Stimulated activated CD8-positive, alpha-beta memory T cell treated with anti-CD3 and anti-CD28 coated beads, Interleukin-12 subunit alpha, Interleukin-12 subunit beta, amount 100 ng/mL, for 4 hours (primary cell): Measurements from ENCODE around the gene PRRG4.
"Not testable (repeated sequence)": the region's sequence is repeated elsewhere in the genome, so short reads cannot be mapped to it uniquely, and the experiment has no call there.

Source experiments
- DNase-seq: peaks from one replicate; pipeline ENCODE4 v3.0.0-alpha.2; 2020; ENCODE audit warnings: low read depth

Gene PRRG4

GRCh38 chr11:32885556-32885955 is 55.8 kb downstream of the PRRG4 start:
- DNase-seq, result no peak

DNA sequence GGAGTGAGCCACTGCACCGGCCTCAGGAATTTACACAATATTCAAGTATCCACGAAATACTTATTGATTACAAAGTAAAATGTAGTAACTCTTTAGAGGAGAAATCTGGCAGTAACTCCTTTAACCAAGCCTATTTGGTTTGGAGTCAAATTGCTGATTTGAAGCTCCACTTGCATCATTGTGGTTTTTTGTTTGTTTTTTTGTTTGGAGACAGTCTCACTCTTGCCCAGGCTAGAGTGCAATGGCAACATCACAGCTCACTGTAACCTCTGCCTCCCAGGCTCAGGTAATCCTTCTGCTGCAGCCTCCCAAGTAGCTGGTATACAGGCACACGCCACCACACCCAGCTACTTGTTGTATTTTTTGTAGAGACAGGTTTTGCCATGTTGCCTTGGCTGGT is 56.5 kb downstream of the PRRG4 start:
- DNase-seq, result no peak

DNA sequence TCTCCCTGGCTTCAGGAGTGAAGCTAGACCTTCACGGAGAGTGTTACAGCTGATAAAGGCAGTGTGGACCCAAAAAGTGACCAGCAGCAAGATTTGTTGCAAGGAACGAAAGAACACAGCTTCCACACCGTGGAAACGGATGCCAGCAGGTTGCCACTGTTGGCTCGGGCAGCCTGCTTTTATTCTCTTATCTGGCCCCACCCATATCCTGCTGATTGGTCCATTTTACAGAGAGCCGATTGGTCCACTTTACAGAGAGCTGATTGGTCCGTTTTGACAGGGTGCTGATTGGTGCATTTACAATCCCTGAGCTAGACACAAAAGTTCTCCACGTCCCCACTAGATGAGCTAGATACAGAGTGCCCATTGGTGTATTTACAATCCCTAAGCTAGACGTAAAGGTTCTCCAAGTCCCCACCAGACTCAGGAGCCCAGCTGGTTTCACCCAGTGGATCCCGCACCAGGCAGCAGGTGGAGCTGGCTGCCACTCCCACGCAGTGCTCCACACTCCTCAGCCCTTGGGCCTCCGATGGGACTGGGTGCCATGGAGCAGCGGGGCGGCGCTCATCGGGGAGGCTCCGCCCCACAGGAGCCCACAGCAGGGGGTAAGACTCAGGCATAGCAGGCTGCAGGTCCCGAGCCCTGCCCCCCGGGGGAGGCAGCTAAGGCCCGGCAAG is 58.1 kb downstream of the PRRG4 start:
- not testable (repeated sequence) for DNase-seq

- DNase-seq, result not testable (repeated sequence)
These were observed 58.6 kb downstream of the PRRG4 start for GRCh38 chr11:32888384-32888710.

DNA sequence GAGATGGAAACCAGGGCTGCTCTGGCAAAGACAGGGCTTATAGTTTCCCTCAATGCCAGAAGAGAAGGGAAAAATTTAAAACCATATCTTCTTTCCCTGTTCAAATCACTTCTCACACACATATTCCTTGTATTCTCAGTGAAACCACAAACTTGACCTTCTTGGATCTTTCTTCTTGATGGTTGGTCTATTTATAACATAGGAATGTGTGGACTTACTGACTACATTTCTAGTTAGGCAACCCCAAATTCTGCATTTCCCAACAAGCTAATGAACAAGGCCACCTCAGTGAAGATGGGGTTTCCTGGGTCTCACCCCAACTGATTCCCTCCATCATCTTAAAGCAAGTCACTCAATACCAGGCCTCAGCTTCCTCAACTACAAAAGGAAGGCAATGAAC is 59.1 kb downstream of the PRRG4 start:
- no peak for DNase-seq

GRCh38 chr11:32890843-32891656 is 61.3 kb downstream of the PRRG4 start:
- DNase-seq, result no peak

DNA sequence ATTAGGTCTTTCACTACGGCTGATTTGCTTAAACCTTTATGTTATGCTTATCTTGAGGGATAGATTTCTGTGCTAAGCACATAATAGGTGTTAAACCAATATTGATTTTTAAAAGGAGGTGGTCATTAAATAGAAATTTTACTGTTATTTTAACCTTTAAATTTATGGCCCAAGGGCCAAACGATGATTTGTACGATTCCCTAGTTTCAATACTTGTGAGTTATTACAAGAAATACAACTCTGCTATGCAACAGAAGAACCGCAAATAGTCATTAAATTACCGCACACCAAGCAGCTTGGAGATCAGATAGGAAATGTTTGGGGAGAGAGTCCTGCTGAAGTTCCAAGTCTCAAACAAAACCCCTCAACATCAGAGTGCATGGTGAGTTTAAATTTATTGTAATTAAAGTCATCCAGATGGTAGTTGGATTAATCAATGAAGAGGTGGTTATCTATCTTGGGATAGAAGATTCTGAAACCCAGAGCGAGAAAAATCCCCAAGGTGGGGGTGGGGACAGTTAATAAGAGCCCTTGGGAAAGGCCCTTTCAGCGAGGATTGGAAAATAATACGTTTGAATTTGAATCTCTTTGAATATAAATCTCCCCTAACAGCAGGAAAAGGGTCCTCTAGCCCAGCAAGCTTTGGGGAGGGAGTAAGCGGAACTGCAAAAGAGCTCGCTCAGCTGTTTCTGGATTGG is 62.1 kb downstream of the PRRG4 start:
- DNase-seq, result no peak

DNA sequence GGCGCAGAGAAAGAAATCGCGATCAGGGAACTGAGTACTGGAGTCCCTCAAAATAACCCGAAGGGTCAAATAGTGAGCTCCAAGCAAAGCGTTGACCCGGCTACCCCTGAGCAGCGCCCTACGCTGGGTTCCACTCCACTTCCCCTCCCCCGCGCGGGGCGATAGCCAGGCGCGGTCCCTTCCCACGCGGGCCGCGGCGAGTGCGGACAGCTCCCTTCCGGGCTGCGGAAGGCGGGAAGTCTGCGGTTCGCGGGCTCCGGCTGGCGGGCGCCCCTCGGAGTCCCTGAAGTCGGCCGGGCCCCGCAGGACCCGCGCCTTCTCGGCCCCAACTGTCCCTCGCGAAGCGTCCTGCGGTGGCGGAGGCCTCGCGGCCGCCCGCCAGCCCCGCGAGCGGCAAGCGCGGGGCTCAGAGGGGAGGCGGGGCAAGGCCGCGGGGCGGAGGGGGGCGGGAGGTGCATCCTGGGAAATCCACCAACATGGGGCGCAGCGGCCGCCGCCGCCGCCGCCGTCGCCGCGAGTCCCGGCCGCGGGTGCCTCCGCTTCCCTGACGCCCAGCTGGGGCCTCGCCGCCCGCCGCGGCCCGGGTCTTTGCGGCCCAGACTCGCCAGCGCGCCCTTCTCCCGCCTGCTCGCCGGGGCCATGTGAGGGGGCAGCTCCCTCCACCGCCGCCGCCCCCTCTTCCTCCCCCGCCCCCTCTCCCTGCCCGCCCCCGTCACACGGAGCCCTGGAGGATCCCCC is 62.8 kb downstream of the PRRG4 start, which contains the start of gene QSER1:
Gene QSER1, plus strand, starts transcription at position 457 of the 738 bp plus-strand sequence. CDS start 315 bp downstream, outside the sequence.
- peak; percentile 59 for DNase-seq

DNA sequence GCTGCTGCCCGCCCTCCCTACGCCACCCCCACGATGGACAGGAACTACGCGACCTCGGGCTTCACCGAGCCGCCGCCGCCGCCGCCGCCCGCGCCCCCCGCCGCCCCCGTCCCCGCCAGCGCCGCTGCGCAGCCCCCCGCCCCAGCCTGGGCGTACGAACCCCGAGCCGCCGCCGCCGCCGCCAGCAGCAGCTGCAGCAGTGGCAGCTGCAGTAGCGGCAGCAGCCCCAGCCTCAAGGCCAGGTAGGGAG is 63.3 kb downstream of the PRRG4 start:
- no peak for DNase-seq

DNA sequence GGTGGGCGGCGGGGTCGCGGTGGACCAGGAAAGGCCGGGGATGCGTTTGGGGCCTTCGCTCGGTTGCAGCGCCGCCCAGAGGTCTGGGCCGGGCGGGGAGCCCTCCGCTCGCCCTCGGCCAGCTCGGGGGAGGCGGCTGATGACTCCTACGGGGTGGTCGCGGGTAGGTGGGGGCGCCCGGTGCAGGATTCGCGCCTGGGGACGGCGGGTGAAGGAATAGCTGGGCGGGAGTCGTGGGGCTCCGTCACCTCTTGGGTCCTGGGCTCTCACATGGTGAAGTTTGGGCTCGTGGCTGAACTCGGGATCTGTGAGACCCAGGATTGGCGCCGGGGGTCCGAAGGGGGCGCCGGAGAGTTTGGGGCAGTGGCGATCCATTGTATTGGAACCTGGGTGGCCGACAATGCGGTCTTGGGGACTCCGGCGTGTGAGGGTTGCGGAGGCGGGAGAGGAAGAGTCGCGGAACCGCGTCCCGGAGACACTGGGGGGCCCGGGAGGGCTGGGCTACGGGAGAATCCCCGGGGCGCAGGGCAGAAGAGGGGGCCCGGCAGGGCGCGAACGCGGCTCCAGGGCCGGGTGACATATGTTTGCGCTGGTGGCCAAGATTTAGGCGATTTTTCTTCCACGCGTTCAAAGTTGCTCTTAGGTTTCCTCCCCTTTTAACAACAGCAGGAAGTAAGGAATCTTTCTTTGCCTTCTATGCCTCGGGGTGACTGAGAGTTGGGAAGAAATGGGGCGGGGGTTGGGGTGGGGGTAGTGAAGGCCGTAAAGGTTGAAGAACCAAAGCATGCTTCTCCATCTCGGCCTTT is 63.8 kb downstream of the PRRG4 start:
- peak; percentile 28 for DNase-seq

DNA sequence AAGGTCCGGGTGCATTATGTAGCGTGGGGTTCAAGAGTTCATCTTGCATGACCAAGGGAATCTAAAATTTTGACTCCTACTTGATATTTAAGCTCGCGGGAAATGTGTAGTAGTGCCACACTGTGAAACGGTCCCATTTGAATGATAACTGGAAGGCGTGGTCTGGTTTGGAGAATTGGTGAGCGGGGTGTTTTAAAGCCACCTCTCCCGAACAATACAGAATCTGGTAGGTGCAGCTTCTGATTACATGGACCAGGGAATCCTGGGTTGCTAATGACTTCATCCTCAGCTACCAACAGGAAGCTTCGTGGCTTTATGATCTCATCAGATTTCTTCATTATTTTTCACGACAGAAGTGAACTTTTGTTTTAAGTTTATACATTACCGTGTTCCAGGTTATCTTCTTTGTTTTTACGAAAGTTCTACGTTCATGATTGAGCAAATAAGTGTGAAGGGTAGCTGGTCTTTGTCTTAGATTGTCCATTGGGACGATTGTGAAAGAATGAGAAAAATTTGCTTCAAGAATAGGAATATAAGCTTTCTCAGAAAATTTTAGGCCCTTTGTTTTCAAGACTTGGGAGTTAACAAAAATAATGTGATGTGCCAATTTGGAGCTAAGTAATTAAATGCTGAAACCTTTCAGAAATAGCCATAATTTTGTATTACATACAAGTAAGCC is 64.6 kb downstream of the PRRG4 start:
- no peak for DNase-seq

DNA sequence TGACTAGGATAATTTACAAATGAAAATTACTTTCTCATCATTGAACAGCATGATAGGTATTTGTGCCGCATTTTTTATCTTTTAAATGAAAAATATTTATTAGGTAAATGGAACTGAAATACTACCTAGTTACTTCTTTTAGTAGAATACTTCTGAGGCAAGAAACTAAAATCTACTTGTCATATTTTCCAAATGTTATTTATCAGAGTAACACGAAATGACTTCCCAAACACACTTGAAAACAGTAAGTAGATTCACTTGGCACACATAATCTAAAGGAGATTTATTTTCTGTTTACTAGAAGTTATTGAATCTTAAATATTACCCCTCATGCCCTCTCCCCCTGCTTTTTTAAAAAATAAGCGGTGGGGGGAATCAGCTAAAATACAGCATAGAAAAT is 65.2 kb downstream of the PRRG4 start:
- DNase-seq, result no peak

DNA sequence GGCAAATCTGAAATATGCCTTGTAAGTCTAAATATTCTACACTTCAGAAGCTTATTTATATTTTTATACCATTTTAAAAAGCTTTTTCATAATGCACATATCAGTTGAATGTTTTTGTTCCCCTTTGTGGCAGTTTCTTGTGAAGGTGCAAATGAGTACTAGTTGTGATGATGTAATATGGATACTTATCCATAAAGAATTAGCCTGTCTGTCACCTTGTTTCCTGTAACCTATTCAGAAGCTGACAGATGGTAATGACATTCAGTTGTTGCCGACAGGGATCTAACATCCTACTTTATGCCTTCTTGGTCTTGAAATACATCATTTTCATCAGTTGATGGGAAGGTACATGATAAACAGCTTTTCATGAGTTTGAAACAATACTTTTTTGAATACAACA is 65.7 kb downstream of the PRRG4 start:
- DNase-seq, result no peak

- no peak for DNase-seq
These were observed 67.4 kb downstream of the PRRG4 start for GRCh38 chr11:32897103-32897502.

DNA sequence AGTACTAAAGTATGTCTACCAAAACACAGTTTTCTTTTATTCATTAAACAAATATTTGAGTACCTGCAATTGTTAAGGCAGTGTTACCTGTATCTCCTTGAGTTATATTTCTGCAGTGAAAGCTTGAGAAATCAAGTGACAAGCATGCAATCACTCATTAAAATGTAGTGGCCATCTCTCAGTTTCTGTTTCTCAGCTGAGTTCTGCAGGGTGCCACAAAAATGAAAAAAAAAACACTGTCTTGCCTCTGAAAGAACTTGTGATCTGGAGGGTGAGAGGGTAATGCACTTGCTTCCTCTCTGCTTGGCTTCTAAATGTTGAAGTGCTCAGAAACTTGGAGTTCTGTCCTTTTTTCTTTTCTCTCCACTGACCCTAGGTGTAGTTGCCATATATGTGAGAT is 69.7 kb downstream of the PRRG4 start:
- DNase-seq, result no peak

DNA sequence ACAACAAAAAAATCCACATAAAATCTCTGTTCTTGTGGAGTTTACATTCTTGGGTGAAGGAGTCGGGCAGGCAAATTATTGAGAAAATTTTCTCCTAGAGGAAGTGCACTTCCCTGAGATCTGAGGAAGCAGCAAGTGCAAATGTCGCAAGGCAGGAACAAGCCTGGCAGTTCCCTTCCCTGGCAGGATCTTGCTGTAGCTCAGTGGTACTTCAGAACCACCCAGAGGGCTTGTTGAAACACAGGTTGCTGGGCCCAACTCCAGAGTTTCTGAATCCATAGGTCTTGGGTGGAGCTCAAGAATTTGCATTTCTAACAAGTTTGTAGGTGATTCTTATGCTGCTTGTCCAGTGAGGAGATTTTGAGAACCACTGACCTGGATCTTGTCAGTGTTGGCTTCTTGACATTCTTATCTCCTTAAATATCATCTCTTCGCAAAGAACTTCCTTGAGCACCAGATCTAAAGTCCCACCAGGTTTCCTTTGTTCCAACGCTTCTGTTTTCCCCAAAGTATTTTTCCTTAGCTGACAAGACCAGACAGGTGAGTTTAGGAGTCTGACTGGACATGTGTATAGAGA is 72.5 kb downstream of the PRRG4 start:
- no peak for DNase-seq

DNA sequence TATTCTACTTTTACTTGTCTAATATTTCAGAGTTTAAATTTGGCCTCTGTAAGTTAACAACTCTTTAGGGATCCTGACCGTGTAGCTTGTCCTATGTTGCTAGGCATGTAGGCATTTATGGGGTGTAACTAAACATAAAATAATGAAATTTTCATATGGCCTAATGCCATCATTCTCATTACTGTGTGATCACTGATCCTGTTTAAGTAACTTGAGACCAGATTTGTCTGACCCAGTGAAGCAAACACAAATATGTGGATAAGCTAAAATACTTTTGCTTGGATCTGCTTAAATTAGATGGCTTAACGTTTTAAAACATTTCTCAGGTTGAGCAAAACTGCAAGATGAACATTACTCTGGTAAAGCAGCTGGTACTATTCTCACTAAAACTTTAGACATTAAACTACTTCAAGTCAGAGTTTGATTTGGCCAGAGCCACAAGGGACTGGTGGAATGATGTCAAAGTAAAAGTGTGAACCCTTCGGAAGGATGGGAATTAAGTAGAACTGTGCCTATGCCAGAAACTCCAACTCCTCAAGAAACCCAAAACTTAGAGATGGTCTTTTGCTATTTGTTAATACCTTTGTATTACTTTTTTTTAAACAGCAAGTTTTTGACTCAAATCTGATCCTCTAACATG is 75.4 kb downstream of the PRRG4 start:
- DNase-seq, result no peak
